Activated CD4-positive, alpha-beta T cell treated with anti-CD3 and anti-CD28 coated beads for 4 hours (primary cell): ENCODE data around the gene SUMF1.

Experiments
- DNase-seq, 2 donors: peaks; one replicate each; pipeline ENCODE4 v3.0.0-alpha.2; 2020

The SUMF1 gene

GRCh38 chr3:4466741-4467521 is at the start of gene SUMF1:
Gene SUMF1 (minus strand): TSS chr3:4467269. CDS start chr3:4467245, 24 bp downstream.
- peak; percentile 66 to 71 for DNase-seq

GRCh38 chr3:4515916-4516579 is 49.0 kb upstream of the SUMF1 start:
- DNase-seq: no peak

GRCh38 chr3:4514916-4515315 is 47.8 kb upstream of the SUMF1 start:
- no peak for DNase-seq

GRCh38 chr3:4514321-4514720 is 47.3 kb upstream of the SUMF1 start:
- DNase-seq: no peak

GRCh38 chr3:4512895-4513616 is 46.0 kb upstream of the SUMF1 start:
- no peak for DNase-seq

GRCh38 chr3:4511491-4512262 is 44.6 kb upstream of the SUMF1 start:
- DNase-seq: no peak

- DNase-seq: no peak
These were observed 43.1 kb upstream of the SUMF1 start for GRCh38 chr3:4509983-4510755.

- DNase-seq: no peak
These were observed 42.0 kb upstream of the SUMF1 start for GRCh38 chr3:4509043-4509442.

GRCh38 chr3:4508048-4508981 is 41.2 kb upstream of the SUMF1 start:
- DNase-seq: no peak

GRCh38 chr3:4507024-4507596 is 40.0 kb upstream of the SUMF1 start:
- DNase-seq: no peak

GRCh38 chr3:4506559-4507023 is 39.5 kb upstream of the SUMF1 start:
- no peak for DNase-seq

GRCh38 chr3:4505688-4506558 is 38.9 kb upstream of the SUMF1 start:
- DNase-seq: no peak

GRCh38 chr3:4504340-4505261 is 37.5 kb upstream of the SUMF1 start:
- DNase-seq: peak; percentile 50 to 52

- DNase-seq: no peak
These were observed 36.0 kb upstream of the SUMF1 start for GRCh38 chr3:4503050-4503449.

- no peak for DNase-seq
These were observed 34.9 kb upstream of the SUMF1 start for GRCh38 chr3:4501927-4502326.

- no peak for DNase-seq
These were observed 34.4 kb upstream of the SUMF1 start for GRCh38 chr3:4501437-4501836.

GRCh38 chr3:4498446-4498845 is 31.4 kb upstream of the SUMF1 start:
- no peak for DNase-seq

- DNase-seq: no peak
These were observed 30.8 kb upstream of the SUMF1 start for GRCh38 chr3:4497843-4498324.
